GM18505 (cell line): Measurements from ENCODE around the gene SAP25.

Experiments
- ATAC-seq: cut with Tn5 transposase; IDR thresholded peaks from one replicate; pipeline ENCODE4 v1.9.1; 2021; ENCODE audit not compliant: unreplicated experiment
- POLR2A ChIP-seq: IDR thresholded peaks from 4 replicates; pipeline ENCODE4 v1.6.1; 2011; ENCODE audit warnings: borderline replicate concordance; ENCODE audit not compliant: insufficient read depth, insufficient read length; ENCODE audit errors: extremely low read depth

The SAP25 gene

DNA sequence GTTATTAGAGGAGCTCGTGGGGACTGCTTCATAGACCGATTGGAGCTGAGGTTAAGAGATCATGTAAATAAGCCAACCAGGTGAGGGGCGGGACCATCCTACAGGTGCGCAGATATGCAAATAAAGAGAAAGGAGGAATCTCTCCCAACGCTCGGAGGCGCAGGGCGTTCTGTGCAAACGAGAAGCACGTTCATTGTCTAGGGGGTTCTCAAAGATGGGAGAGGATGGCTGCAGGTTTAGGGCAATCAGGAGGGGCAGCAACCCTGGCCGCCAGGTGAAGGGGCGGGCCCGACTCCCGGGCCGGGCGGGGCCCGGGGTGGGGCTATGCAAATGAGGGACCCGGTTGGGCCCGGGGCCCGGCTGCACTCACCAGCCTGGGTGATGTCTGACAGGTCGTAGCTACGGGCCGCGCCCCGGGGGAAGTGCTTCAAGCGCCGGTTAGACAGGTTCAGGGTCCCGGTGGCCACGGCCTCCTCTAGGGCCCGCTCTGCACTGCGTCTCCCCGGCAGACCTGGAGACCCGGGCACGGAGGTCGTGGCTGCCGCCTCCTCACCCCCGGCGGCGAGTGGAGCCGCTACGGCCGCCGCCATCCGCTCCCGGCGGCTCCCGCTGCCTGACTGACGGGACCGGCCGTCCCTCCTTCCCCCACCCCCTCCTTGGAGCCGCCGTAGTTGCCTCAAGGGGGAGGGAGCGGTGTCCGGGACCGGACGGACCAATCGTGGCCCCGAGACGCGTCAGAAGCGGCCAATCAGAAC is 12.0 kb upstream of the SAP25 start, which contains the start of gene LRCH4:
LRCH4 (minus strand) TSS at position 619 of the 755 bp plus-strand sequence; CDS start at position 590, 29 bp downstream.
- ATAC-seq = peak; percentile 29
- peak; percentile 98 for TF ChIP-seq POLR2A

DNA sequence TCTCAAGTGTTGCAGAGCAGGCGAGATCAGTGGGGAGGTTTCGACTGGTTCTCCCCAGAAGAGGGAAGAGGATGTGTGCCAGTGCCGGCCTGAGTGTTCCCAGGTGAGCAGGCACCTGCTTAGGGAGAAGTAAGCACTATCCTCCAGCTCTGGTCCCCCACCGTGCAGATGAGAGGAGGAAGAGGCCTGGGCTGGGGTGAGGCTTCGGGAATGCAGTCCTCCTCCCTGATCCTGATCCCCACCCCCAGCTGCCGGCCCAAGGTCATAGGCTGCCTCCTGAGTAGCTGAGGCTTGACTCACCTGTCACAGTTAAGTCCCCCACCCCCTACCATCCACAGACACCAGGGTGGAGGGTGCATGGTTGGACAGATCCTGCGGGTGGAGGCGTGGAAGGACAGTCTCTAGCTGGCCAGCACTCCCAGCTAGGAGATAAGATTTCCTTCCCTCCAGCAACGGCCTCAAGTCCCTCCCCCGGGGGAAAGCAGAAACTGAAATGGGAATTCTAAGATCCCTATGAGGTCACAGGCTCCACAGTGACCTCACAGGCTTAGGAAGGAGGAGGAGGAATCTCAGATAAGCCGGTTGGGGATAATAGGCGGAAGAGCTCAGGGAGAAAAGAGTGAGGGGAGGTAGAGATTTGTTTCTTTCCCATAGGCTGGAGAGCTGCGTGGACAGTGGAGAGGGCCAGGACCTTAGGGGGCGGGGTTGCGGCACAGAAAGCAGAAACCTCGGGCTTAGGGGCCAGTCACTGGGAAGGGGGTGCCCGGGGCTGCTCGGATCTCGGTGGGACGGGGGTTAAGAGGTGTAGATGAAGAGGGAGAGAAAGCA is 11.2 kb upstream of the SAP25 start:
- TF ChIP-seq POLR2A = no peak

DNA sequence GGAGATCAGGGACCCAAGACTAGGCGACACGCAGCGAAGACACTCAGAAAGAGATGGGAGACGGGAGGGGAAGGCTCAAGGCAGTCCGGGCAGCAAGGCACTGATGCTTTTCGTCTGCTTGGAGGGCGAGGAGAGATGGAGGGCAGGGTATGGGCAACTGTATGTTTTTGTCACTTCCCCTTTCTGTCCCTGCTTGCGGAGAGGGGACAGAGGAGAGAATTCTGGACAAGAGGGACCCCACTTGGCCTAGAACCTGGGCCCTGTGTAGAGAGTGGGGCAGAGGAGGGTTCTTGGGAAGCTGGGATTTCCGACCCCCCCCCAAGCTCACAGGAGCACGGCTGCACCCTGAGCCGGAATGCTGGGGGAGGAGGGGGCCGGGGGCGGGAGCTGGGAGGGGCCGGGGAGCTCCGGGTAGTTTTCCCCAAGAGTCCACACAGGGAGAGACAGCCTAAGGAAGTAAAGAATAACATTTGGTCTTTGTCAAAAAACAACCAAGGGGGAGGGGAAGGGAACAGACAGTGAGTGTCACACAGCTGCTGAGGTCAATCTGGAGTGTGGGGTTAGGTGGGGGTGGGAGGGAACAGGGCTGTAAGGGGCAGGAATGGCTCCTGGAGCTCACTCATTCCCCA is 10.5 kb upstream of the SAP25 start:
- no peak for ATAC-seq
- no peak for TF ChIP-seq POLR2A

More for the DNA sequence above, 11.2 kb upstream of the SAP25 start:
- ATAC-seq = no peak

DNA sequence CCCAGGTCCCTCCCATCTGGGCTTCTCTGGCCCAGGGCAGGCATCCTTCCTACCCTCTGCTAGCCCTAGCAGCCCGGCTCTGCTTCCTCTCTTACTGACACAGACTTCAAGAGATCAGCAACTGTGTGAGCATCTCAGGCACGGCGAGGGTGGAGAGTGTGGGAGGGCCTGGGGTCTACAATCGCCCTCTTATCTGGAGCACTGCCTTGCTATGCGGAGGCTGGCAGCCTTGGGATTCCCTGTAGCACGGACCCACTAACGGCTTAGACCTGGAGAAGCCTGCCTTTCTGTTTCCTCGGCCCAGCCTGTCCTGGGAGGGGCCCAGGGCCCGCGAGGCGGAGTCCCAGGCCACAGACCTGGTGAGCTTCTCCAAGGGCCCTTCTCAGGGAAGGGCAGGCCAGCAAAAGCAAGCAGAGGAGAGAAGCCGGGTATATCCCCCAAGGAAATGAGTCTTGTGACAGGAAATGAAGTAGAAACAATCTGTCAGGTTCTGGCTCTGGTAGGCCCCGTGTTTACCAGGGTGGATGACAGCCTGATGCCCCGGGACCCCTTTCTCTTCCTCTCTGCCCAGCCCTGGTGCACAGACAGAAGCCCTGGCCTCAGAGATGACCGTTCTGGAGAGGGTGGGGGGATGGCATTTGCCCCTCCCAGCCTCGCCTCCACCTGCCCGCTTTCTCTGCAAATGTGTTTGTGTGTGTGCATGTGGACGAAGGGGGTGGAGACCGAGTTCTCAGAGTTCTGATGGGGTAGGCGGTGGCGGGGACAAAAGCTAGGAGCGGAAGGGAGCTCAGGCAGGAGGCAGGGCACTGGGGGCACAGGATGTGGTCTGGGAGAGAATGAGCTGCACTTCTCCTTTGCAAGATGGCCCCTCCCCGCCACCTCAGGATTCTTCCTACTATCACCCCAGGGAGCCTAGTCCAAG is 9.7 kb upstream of the SAP25 start:
- no peak for ATAC-seq
- peak; percentile 41 for TF ChIP-seq POLR2A

DNA sequence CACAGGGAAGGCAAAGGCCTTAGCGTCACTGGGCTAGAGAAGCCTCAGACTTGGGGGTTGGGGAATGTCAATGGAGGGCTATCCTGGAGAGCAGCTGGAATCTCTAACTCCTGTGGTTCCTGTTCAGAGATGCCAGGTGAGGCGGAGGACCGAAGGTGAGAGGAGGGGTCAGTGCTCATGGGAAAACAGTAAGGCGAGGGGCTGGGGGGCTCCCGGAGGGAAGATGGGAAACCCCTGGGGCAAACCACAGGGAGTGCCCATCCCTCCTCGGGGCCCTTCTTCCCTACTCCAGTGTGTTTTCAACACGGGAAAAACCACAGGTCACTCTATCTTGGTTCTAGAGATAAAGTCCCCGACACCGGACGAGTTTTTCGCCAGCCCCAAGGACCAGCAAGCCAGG is 8.9 kb upstream of the SAP25 start:
- ATAC-seq = no peak

DNA sequence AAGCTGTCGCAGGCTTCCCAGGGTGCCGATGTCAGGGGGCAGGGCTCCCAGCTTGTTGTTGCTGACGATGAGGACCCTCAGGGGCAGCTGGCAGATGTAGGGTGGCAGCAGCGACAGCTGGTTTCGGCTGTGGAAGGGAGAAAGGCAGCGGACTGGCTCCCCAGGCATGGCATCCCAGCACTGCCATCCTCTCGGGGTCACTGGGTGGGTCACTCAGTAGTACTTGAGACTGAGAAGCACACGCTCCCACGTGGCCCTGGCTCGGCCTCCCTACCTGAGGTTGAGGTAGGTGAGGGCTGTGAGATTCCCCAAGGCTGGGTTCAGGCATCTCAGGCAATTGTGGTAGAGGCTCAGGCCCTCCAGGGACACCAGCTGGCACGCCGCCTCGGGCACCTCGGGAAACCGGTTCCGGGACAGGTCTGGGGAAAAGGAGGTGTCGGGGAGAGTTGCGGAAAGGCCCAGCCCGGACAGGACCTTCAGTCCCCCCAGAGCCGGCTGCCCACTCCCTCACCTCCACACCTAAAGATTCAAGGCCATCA is 8.4 kb upstream of the SAP25 start:
- no peak for TF ChIP-seq POLR2A
- no peak for ATAC-seq

More for the DNA sequence above, 8.9 kb upstream of the SAP25 start:
- no peak for TF ChIP-seq POLR2A

DNA sequence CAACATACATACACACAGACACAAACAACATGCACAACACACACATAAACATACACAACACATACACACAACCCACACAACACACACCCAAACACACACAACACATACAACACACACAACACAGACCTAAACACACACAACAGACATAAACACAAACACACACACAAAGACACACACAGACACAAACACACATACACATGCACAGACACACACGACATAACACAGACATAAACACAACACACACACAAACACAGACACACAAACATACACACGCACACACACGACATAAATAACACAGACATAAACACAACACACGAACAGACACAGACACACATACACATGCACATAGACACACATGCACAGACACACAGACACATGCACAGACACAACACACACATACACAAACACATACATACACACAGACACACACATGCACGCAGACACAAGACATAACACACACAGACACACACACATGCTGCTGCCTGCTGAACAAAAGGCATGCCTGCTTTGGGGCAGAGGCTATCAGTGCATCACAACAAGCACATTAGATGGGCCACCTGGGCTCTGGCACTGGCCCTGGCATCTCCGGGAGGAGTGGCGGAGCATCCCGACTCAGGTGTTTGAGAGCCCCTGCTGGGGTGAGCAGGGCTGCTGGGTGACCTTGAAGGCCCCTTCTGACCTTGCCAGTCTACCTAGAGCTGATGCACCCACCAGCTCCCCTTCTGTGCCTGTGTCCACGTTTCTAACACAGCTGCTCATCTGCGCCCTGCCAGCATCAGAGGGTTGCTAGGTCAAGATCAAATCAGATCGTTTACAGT is 7.0 kb upstream of the SAP25 start:
- TF ChIP-seq POLR2A = no peak
- no peak for ATAC-seq

DNA sequence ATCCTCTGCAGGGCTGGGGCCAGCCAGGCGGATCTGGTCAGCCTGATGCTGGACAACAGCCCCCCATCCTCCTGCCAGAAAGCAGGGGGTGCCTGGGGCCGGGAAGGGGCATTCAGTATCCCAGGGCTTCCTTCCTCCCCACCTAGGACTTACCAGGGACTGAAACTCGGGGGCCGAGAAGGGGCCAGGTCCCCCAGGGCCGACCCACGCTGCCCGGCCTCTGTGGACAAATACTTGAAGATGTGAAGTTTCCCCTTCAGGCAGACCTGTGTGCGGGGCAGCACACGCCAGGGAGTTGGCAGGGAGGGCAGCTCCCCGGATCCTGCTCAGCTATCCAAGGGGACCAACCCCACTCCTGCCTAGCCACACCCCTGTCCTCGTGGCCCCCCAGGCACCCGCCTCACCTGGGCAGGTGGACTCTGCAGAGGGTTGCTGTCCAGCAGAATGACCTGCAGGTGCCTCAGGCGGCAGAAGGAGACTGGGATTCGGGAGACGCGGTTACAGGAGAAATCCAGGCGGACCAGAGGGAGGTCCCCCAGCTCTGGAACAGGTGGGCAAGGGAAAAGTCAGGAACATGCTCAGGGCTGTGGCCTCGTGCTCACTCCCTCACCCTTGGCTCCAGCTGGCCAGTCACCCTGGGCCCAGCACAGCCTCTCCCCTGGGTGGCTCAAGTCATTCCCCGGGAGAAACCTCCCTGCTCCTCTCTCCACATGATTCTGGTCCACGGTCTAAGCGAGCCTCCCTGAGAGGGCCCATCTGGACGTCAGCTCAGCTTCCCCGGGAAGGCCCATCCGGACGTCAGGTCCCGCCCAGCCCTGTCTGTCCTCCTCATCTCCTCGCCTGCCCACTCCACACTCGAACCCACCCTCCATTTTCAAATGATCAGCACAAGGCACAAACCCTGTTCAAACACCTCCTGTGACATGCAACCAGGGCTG is 4.8 kb upstream of the SAP25 start:
- TF ChIP-seq POLR2A = no peak
- no peak for ATAC-seq

DNA sequence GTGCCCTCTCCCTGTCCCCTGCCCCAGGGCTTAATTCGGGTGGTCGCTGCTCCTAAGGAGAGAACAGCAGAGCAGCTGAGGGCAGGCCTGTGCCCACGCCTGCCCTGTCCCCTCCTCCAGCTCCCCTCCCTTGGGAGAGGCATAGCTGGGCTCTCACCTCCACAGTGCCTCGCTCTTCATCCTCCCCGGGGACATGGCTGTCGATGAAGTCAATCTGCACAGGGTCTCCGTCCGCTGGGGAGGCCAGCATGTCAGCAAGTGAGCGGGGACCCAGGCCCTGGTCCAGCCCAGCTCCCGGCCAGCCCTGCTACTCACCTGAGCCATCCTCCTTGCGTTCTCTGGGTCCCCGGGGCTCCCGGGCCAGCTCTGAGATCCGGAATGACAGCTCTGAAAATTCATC is 3.8 kb upstream of the SAP25 start:
- no peak for TF ChIP-seq POLR2A
- ATAC-seq = no peak

DNA sequence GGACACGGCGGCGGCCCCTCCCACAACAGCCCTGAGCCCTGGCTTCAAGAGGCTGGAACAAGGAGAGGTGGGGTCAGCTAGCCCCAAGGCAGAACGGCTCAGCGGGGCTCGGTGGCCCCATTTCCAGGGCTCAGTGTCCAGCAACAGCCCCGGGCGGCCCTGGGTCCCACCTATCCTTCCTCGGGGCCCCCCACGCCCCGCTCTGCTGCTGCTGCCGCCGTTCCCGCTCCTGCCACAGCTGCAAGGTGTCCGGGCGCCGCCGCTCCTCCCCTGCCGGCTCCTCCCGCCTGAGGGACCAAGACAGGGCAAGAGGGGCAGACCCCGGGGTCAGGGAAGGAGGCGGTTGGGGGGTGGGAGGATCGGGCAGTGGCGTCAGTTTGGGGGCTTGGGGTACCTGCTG is 3.4 kb upstream of the SAP25 start:
- TF ChIP-seq POLR2A = no peak
- ATAC-seq = no peak
